NCI-H345 (cell line): ENCODE measurements around the gene ELMOD2.

Experiments used
- DNase-seq: peaks from one replicate; lab custom pipeline; 2025; lab: John Stamatoyannopoulos, UW

The ELMOD2 gene

DNA sequence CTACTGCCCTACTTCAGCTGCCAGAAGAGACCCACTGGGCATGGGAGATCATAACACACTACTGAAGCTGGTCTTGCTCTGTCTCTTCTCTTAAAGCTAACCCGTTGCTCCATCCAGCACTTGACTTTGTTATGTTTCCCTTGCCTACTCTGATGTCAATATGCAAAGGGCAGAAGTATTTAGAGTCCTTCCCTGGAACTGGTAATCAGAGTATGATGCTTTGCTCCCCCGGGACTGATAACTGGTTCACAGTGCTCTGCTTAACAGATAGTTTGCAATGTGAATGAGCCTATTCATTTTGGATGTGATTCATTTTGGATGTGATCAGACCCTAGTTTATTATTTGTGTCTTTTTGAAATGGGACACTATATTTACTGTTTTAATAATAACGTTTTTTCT, 57.1 kb downstream of the ELMOD2 start:
- no peak for DNase-seq

DNA sequence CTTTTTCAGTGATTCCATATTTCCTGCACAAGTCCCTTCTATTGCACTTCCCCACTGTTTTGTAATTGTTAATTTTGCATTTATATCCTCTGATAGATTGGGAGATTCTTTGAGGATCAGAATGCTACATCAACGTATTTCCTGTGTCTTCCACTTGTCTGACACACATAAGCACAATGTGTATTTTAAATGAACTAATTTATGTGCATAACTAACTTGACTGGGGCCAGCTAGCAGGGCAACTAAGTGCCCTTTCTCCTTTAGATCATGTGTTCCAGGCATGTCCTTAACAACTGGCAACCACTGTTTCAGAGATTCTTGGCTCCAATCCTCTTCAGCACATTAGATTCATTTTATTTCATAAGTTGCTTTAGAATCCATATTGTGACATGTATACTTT, 60.5 kb downstream of the ELMOD2 start:
- DNase-seq = no peak

DNA sequence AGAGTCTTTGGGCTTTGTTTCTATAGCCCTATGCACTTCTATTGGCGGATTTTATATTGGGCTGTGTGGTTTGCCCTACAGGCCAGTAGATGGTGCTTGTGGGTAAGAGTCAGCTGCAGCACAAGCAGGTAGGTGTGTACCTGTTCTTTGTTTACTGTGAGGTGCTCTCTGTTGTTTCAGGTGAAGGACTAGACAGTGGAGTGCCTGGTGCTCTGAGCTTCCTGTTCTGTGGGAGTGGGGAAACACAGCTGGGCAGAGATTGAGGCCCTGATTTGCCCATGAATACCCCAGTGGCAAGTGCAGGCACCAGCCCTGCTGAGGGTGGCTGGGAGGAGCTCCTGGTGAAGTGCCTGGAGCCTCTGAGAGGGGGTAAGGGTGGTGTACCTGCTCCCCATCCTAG, 71.1 kb downstream of the ELMOD2 start:
- DNase-seq = peak; percentile 67

DNA sequence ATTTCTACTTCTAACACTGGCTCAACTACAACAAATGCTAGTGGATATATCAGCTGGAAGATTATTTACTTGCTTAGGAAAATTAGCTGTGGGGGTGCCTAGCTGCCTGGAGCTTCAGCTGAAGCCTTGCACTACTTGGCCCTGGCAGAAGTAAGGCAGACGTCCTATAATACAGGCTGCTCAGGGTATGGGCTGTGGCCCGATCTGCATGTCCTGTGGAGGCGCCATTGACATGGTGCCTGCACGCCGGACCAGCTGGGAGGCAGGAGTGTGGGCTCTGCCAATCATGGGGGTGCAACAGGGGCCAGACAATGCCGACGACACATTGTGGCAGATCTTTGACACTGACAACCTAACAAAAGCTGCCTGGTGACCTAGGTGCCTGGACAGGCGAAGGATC, 76.4 kb downstream of the ELMOD2 start:
- DNase-seq = no peak

DNA sequence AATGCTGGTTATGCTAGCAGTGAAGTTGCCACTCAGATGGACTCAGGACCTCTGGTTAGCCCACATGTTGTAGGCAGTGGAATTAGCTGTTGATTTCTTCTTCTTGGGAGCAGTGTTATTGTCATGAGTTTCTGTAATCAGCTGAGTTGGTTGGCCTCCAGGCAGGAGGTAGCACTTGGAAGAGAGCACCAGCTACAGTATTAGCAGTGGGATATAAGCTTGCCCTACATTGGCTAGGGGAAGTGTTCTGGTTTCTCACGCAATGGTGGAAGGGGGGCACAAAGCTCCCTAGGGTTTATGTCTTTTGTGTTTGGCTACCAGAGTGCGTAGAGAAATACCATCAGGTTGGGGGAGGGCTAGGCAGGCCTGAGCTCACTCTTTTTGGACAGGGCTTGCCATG, 78.7 kb downstream of the ELMOD2 start:
- DNase-seq = no peak

DNA sequence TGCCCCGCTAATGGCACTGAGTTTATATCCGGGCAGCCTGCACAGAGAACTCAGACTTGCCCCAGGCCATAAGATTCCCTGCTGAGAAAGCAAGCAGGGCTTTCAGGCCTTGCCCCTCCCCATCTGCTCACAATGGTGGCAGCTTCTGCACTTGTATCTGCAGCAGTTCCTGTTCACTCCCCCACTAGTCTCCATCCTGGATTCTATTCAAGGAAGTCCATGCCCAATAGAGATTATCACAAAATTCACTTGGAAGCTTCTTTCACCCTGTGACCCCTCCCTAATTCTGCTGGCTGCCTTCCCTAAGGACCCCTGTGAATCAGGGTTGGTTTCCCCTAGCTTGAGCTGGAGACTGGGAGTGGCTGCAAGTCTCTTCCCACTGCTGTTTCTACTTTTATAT, 79.3 kb downstream of the ELMOD2 start:
- DNase-seq = peak; percentile 35
